Activated gamma-delta T cell (primary cell): ENCODE results near the gene LYPD6B.

Experiments used
- DNase-seq: peaks from one replicate; lab custom pipeline; 2025; lab: John Stamatoyannopoulos, UW

The LYPD6B gene

DNA sequence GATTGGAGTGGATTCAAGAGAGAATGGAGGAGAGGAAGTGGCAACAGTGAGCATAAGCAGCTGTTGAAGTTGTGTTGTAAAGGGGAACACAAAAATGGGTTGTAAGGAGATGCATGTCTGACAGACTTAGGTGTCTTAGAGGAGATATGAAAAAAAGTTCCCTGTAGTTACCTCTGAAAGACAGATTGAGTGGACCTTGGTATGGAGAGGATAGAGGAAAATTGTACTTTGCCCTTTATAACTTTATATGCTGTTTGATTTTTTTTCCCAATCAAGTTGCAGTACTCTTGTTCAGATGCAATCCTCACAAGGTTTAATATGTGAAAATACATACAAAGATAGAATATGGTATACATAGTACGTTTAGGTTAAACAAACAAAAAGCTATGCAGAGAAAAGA is 73.6 kb downstream of the LYPD6B start:
- no peak for DNase-seq

DNA sequence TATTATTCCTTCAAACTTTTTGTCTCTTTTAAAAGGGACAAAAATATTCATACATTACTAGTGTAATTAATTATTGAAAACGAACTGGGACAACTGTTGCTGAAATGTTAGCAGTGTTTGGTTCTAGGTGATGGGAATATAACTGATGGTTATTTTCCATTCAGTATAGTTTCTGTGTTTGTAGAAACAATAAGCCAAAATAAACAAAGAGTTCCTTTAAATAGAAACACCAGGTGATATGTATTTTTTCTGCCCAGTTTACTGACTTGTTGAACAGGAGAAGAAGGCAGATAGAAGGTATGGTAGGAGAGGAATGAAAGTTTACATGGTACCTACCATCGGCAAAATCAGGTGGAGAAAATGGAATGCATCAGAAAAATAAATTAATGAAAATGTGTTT is 74.2 kb downstream of the LYPD6B start:
- no peak for DNase-seq

DNA sequence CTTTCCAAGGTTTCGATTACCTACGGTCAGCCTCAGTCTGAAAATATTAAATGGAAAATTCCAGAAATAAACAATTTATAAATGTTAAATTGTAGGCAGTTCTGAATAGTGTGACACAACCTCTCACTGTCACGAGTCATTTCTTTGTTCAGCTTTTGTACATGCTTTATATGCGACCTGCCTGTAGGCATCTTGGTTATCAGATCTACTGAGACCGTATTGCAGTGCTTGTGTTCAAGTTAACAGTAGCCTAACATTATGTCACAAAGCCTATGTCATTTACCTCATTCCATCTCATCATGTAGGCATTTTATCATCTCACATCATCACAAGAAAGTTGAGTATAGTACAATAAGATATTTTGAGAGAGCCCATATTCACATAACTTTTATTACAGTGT is 77.3 kb downstream of the LYPD6B start:
- no peak for DNase-seq

DNA sequence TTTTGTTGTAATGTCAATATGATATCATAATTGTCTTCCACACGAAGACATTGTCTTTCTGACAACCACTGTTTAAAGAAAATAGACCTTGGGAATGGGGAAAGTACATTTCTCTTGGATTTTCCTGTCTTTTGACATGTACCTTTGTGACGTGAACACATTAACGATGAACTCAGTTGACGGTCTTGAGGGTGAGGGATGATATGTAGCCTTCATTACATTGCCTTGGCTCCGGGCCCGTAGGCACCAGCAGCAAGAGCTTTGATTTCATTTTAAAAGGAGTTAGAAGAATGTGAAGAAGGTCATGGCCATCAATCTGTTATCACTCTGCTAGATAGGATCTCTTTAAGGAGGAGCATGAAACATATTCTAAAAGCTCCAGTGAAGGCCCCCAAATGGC is 80.9 kb downstream of the LYPD6B start:
- no peak for DNase-seq

DNA sequence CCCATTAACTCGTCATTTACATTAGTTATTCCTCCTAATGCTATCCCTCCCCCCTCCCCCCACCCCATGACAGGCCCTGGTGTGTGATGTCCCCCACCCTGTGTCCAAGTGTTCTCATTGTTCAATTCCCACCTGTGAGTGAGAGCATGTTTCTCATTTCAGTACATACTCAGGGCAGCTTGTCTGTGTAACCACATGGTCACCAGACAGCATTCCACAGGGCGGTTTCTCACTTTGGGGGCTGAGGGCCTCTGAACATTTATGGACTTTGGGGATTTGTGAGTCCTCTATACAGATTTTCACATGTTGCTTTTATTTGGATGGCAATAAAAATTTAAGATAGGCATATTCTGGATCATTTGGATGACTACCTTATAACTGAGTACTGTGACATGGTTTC is 84.0 kb downstream of the LYPD6B start:
- no peak for DNase-seq

DNA sequence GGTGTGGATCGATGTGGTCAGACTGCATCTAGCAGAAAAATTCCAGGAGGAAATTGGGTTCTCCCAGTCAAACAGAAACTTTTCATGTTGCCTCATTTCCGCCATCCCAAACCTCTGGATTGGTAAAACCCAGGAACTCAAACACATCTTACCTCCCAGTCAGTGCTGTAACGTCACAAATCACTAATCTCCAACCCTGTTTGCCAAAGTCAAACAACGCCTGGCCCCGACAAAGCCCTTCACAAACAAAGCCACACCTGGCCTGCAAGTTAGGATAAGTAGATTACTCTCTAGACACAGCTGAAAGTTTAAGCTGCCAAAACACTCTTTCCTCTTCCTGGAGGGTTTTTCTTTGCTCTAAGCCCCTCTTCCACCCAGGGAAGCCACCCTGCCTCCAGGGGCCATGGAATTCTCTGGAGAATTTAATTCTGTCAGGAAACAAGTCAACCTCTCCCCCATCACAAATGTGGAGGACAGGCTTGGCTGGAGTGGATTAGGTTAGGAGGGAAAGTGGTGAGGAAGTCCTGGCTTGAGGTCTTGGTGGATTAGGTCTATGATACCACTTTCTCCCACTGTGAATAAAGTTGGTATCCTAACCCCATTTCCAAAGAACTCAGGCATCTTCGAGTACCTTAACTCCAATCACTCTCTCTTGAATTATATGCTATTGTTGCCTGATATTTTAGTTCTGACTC is 86.7 kb downstream of the LYPD6B start:
- no peak for DNase-seq

DNA sequence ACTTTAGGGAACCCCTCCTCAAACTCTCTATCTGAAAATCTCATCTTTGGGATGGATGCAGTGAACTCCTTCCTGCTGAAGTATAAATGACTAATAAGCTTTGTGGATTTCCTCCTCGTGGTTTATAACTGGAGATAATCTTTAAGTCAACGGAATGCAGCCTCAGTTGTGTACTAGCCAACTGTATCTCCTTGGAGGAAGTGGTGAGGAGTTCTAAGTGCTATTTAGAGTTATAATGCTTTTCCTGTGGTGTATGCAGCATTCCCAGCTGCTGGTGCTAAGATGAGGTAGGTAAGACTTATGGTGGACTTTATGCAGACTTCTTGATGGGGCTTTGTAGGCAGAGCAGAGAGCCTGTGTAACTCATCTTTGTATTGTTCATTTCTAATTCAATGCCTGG is 90.9 kb downstream of the LYPD6B start:
- DNase-seq, result no peak

DNA sequence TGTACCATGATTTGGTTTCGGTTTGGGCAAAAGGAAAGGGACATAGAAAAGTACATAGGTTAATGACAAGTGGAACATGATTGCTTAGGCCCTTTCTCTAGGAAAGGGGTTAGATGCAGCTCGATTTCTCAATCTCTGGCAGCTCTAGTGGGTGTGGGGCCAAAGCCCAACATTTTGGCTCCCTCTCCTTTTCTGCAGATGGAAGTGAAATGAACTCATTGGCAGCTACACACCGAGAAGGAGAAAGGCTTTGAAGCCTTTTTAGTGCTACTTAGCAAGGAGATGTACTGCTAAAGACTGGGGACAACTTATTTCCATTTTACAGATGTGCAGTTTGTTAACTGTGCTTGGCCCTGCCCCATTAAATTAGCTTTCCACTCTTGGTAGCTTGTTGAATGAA is 93.8 kb downstream of the LYPD6B start:
- DNase-seq, result no peak

DNA sequence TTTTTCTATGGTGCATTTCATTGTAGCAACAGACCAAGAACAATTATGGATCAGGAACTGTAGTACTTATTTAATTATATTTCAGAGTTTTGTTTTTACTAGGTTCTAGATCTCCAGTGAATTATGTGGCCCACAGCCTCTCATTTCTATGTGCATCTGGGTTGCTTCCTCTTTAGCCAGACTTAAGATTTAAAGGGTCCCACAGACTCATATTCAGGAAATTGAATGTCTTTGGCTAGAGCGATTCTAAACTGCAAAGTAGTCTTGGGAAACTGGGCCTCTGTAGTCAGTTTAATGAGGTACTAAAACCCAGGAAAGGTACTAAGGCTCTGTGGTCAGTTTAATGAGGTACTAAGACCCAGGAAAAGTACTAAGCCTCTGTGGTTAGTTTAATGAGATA is 94.4 kb downstream of the LYPD6B start:
- no peak for DNase-seq

- DNase-seq, result no peak
These were observed 95.9 kb downstream of the LYPD6B start for GRCh38 chr2:149134335-149134923.

DNA sequence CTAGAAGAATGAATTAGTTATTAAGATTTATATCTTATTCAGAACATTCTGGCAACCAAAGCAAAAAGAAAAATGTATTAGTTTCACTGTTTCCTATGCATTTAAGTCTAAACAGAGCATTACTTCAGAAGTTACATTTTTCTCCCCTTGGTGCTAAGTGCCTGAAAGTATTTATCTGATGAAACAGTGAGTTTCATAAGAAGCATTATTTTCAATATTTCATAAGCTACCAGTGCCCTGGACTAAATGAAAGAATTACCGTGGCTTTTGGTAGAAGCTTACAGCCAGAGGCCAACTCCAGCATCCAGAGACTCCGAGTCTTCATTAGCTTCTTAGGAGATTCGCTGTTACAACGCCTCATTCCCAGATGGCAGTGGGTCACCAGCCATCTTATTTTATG is 97.6 kb downstream of the LYPD6B start:
- DNase-seq, result no peak

GRCh38 chr2:149141046-149141445 is 102.5 kb downstream of the LYPD6B start:
- DNase-seq, result no peak

GRCh38 chr2:149143734-149144133 is 105.2 kb downstream of the LYPD6B start:
- no peak for DNase-seq

DNA sequence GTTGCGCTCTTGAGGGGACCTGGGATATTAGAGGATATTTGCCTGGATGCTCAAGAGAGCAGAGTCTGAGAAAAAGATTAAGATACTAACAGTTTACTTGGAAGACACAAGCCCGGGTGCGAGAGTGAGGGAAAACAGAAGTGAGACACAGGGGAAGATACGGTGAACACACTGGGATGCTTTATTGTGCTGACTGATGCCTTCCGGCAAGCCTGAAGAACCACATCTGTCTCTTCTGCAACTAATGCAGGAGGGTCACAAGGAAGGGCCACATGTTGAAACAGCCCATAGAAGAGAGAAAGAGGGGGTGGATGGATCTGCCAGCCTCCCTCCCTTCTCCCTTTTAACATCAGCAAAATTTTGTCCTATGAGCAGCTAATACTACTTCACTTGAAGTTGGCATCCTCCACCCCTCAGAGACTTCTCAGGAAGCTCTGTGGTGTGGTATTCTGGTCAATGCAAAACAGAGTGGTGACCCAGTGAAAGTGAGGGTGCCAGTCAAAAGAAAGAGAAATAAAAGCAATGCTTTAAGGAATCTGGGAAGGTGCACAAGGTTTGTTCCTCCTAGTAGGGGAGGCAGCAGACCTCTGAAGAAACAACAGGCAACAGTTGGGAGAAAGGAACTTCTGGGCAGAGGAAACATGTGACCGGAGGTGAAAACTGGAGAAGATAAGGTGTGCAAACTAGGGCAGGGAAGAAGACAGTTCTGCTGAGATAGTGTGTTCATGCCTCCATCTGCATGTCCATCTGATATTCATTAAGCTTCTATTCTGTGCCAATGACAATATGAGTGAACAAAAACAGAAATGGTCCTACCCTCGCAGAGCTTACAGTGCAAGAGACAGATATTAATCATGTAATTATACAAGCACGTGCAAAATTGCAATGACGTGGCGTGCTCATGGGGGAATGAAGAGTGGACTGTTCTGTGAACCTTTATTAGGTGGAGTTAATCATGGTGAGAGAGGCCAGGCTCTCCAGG is 107.1 kb downstream of the LYPD6B start:
- DNase-seq, result no peak

DNA sequence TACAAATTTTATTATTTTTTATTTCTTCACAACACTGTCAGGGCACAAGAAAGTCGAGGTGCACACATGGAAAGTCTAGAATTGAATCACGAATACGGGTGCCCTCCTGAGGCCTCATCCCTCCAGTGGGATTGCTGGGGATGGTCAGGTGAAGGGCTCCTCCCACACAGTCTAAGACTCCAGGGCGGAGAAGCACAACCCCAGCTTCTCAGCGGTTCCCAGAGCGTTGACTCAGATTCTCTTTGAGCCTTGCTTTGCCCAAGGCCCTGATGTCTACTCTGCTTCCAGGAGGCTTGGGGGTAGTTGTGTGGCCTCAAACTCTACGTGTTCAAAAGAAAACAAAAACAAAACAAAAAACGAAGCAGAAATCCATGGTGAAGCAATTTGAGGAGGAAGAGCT is 108.4 kb downstream of the LYPD6B start:
- DNase-seq, result no peak

GRCh38 chr2:149148194-149149006 is 109.9 kb downstream of the LYPD6B start:
- DNase-seq, result no peak

GRCh38 chr2:149149007-149149297 is 110.5 kb downstream of the LYPD6B start:
- no peak for DNase-seq

GRCh38 chr2:149152469-149152953 is 114.0 kb downstream of the LYPD6B start:
- no peak for DNase-seq

- DNase-seq, result no peak
These were observed 116.9 kb downstream of the LYPD6B start for GRCh38 chr2:149155196-149155969.

DNA sequence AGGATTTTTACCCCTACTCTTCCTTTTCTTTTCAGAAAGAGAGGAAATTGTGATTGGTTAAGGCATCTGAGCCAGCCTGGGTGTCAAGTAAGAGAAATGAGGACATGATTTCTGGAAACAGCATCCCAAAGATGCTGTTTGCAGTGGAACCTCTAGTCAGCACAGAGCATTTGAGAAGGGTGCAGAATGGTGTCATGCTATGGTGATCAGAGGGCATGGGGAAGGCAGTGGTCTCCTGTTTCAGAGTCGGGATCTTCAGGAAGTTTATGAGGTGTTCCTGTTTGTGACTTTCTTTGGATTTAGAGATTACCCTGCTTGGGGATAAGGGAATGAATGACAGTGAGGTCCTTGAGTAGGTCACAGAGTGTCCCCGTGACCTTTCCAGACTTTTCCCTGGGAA is 117.5 kb downstream of the LYPD6B start:
- DNase-seq, result no peak
